ENCODE data around the gene ITFG1. TPM values are rescaled to one million over a fixed set of nuclear protein-coding genes. Genes with fewer than 3 reads are reported as not detected.

The ITFG1 gene
- total and polyA plus RNA-seq, 2 donors from 2014 or later: 63.7 to 69.7 TPM

GRCh38 chr16:47467501-47467900 is 6.6 kb upstream of the ITFG1 start:
- peaks cover 0 to 3% (median 0%) of the 10 kb centered on the region in 3 donors for H3K36me3 ChIP-seq (ENCODE audit: control insufficient read depth in 2 of 3, insufficient read depth in 3 of 3, low read length in 3 of 3)
- no peak overlapping the region for H3K4me3 ChIP-seq (ENCODE audit: low read length in 3 of 3)
- DNase-seq (no peak), FAIRE-seq (no peak)
- no peaks in the 10 kb centered on the region for H3K27me3 ChIP-seq (ENCODE audit: control insufficient read depth, insufficient read depth, low read length)
- H3K4me1 ChIP-seq (ENCODE audit: control insufficient read depth in 2 of 3, insufficient read depth in 2 of 3, low read depth in 1 of 3, low read length in 3 of 3): peaks cover 0 to 10% (median 6%) of the 10 kb centered on the region in 3 donors
- no peak overlapping the region for H3K27ac ChIP-seq (ENCODE audit: low read depth in 2 of 2, low read length in 2 of 2)
- no peak overlapping the region for H3K9ac ChIP-seq (ENCODE audit: low read length in 3 of 3)
- intact Hi-C loops (cut with DNase I): no loop called here
- TF ChIP-seq CTCF (IDR thresholded peaks at IDR 0.05; ENCODE audit: borderline replicate concordance, extremely low read depth, insufficient read depth): no peak
- H3K9me3 ChIP-seq (ENCODE audit: control insufficient read depth in 2 of 3, insufficient read depth in 1 of 3, low read length in 3 of 3): no peaks in the 10 kb centered on the region

GRCh38 chr16:47465919-47466630 is 5.2 kb upstream of the ITFG1 start:
- no peak overlapping the region for H3K9ac ChIP-seq (ENCODE audit: low read length in 3 of 3)
- no peak overlapping the region for H3K27ac ChIP-seq (ENCODE audit: low read depth in 2 of 2, low read length in 2 of 2)
- no peak overlapping the region for H3K4me3 ChIP-seq (ENCODE audit: low read length in 3 of 3)
- FAIRE-seq (no peak), DNase-seq (no peak)
- intact Hi-C loops (cut with DNase I): no loop called here
- no peaks in the 10 kb centered on the region for H3K27me3 ChIP-seq (ENCODE audit: control insufficient read depth, insufficient read depth, low read length)
- H3K4me1 ChIP-seq (ENCODE audit: control insufficient read depth in 2 of 3, insufficient read depth in 2 of 3, low read depth in 1 of 3, low read length in 3 of 3): peaks cover 0 to 10% (median 6%) of the 10 kb centered on the region in 3 donors
- no peak for TF ChIP-seq CTCF (IDR thresholded peaks at IDR 0.05; ENCODE audit: borderline replicate concordance, extremely low read depth, insufficient read depth)
- H3K9me3 ChIP-seq (ENCODE audit: control insufficient read depth in 2 of 3, insufficient read depth in 1 of 3, low read length in 3 of 3): no peaks in the 10 kb centered on the region
- H3K36me3 ChIP-seq (ENCODE audit: control insufficient read depth in 2 of 3, insufficient read depth in 3 of 3, low read length in 3 of 3): peaks cover 0 to 3% (median 0%) of the 10 kb centered on the region in 3 donors

- intact Hi-C loops (cut with DNase I): no loop called here
- DNase-seq: no peak
- H3K27me3 ChIP-seq (ENCODE audit: control insufficient read depth, insufficient read depth, low read length): no peaks in the 10 kb centered on the region
- H3K9ac ChIP-seq (ENCODE audit: low read length in 3 of 3): no peak overlapping the region
- FAIRE-seq: no peak
- no peaks in the 10 kb centered on the region for H3K9me3 ChIP-seq (ENCODE audit: control insufficient read depth in 2 of 3, insufficient read depth in 1 of 3, low read length in 3 of 3)
- no peak for TF ChIP-seq CTCF (IDR thresholded peaks at IDR 0.05; ENCODE audit: borderline replicate concordance, extremely low read depth, insufficient read depth)
- H3K36me3 ChIP-seq (ENCODE audit: control insufficient read depth in 2 of 3, insufficient read depth in 3 of 3, low read length in 3 of 3): peaks cover 0 to 3% (median 0%) of the 10 kb centered on the region in 3 donors
- no peak overlapping the region for H3K27ac ChIP-seq (ENCODE audit: low read depth in 2 of 2, low read length in 2 of 2)
- peaks cover 9 to 21% (median 19%) of the 10 kb centered on the region in 3 donors for H3K4me1 ChIP-seq (ENCODE audit: control insufficient read depth in 2 of 3, insufficient read depth in 2 of 3, low read depth in 1 of 3, low read length in 3 of 3)
- no peak overlapping the region for H3K4me3 ChIP-seq (ENCODE audit: low read length in 3 of 3)
Measured at GRCh38 chr16:47463771-47464624, 3.1 kb upstream of the ITFG1 start.

Data from kidney (tissue), 14 donors.